Endodermal cell (in vitro differentiated cells): ENCODE results near the gene ARFGAP1. TPM values are rescaled to one million over a fixed set of nuclear protein-coding genes. Genes with fewer than 3 reads are reported as not detected.

Source experiments
- DNase-seq: peaks from one replicate; pipeline ENCODE4 v3.0.0-alpha.2; 2017
- H3K27ac ChIP-seq: 2 replicates; pipeline ENCODE4 v1.5.1; 2013; ENCODE audit warnings: mild to moderate bottlenecking, low read depth, low read length, moderate library complexity
- H3K27me3 ChIP-seq: 2 replicates; pipeline ENCODE4 v1.6.1; 2013; ENCODE audit warnings: mild to moderate bottlenecking, low read length, moderate library complexity; ENCODE audit not compliant: insufficient read depth, control insufficient read depth, poor library complexity, severe bottlenecking
- H3K36me3 ChIP-seq: 2 replicates; pipeline ENCODE4 v1.7.0; 2013; ENCODE audit warnings: mild to moderate bottlenecking, low read length, moderate library complexity; ENCODE audit not compliant: control insufficient read depth, insufficient read depth
- H3K4me1 ChIP-seq: one replicate; pipeline ENCODE4 v1.7.0; 2013; ENCODE audit warnings: low read length; ENCODE audit not compliant: control insufficient read depth, insufficient read depth
- H3K4me3 ChIP-seq: 2 replicates; pipeline ENCODE4 v1.5.1; 2013; ENCODE audit warnings: mild to moderate bottlenecking, low read length, moderate library complexity
- H3K9ac ChIP-seq: 2 replicates; pipeline ENCODE4 v1.6.1; 2013; ENCODE audit warnings: mild to moderate bottlenecking, low read length, moderate library complexity; ENCODE audit not compliant: poor library complexity, severe bottlenecking; ENCODE audit errors: extremely low read depth
- H3K9me3 ChIP-seq: 2 replicates; pipeline ENCODE4 v1.6.1; 2013; ENCODE audit warnings: mild to moderate bottlenecking, low read length, moderate library complexity; ENCODE audit not compliant: control insufficient read depth
- H3K27ac Mint-ChIP-seq: 2 replicates; pipeline ENCODE4 v1.8.0; 2020; ENCODE audit warnings: mixed read lengths
- H3K27me3 Mint-ChIP-seq: 2 replicates; pipeline ENCODE4 v1.8.0; 2021; ENCODE audit warnings: mild to moderate bottlenecking, mixed read lengths; ENCODE audit not compliant: insufficient read depth
- H3K36me3 Mint-ChIP-seq: 2 replicates; pipeline ENCODE4 v1.8.0; 2020; ENCODE audit warnings: low read depth, mixed read lengths
- H3K4me1 Mint-ChIP-seq: 2 replicates; pipeline ENCODE4 v1.8.0; 2020; ENCODE audit warnings: mixed read lengths
- H3K4me3 Mint-ChIP-seq: 2 replicates; pipeline ENCODE4 v1.8.0; 2020; ENCODE audit warnings: mild to moderate bottlenecking, moderate library complexity, mixed read lengths
- H3K9me3 Mint-ChIP-seq: 2 replicates; pipeline ENCODE4 v1.8.0; 2020; ENCODE audit warnings: mild to moderate bottlenecking, mixed read lengths
- CTCF ChIP-seq: fragments of 200-600 bp; sonication (generic); conservative IDR thresholded peaks from 2 replicates; pipeline ENCODE4 v1.5.0; 2021; ENCODE audit warnings: antibody characterized with exemption, mild to moderate bottlenecking
- WGBS, 2 experiments: methylation state at CpG; one replicate each; pipeline versions ENCODE4 v1.1.5 to v1.1.7; 2013; ENCODE audit warnings: missing lambda C conversion rate in 2 of 2, mixed read lengths in 1 of 2; ENCODE audit not compliant: insufficient coverage in 1 of 2, insufficient read length in 1 of 2; 5-methylcytosine and 5-hydroxymethylcytosine counted together
- total RNA-seq, 2 donors: library from RNA; stranded (reverse); fragmentation: NEBNext Ultra II Directional in 1 of 2; extraction: Animal tissue kit (Norgen Biotek cat#: 25700) in 1 of 2; gene quantifications; 2 replicates in 1 of 2; 3 replicates in 1 of 2; pipeline ENCODE4 v1.2.1, GENCODE V29; 2021

Gene ARFGAP1
- total RNA-seq, 2 donors from 2014 or later: 159 to 208 TPM

- TF ChIP-seq CTCF: no peak
- Mint-ChIP-seq H3K27ac (no peak overlapping the region), H3K4me1 (no peaks in the 10 kb centered on the region), H3K36me3 (no peaks in the 10 kb centered on the region), H3K27me3 (no peaks in the 10 kb centered on the region), H3K4me3 (no peak overlapping the region), H3K9me3 (no peaks in the 10 kb centered on the region)
- Histone ChIP-seq H3K9me3 (no peaks in the 10 kb centered on the region), H3K4me1 (no peaks in the 10 kb centered on the region), H3K4me3 (no peak overlapping the region), H3K27me3 (peaks cover 4% of the 10 kb centered on the region), H3K9ac (no peak overlapping the region), H3K27ac (no peak overlapping the region), H3K36me3 (no peaks in the 10 kb centered on the region)
- DNase-seq: no peak
- 88 to 93% methylated on average over 17 to 25 of the region's 25 CpGs for WGBS, 2 experiments
Observed at GRCh38 chr20:63319164-63320040, 46.8 kb downstream of the ARFGAP1 start.

GRCh38 chr20:63320041-63320511 lies 47.5 kb downstream of the ARFGAP1 start:
- WGBS, 2 experiments: 89 to 91% methylated on average over 19 to 23 of the region's 23 CpGs
- Mint-ChIP-seq H3K4me1 (no peaks in the 10 kb centered on the region), H3K4me3 (no peak overlapping the region), H3K36me3 (no peaks in the 10 kb centered on the region), H3K27me3 (no peaks in the 10 kb centered on the region), H3K9me3 (no peaks in the 10 kb centered on the region), H3K27ac (no peak overlapping the region)
- no peak for DNase-seq
- Histone ChIP-seq H3K4me1 (no peaks in the 10 kb centered on the region), H3K4me3 (no peak overlapping the region), H3K9ac (no peak overlapping the region), H3K27ac (no peak overlapping the region), H3K9me3 (no peaks in the 10 kb centered on the region), H3K36me3 (no peaks in the 10 kb centered on the region), H3K27me3 (peaks cover 7% of the 10 kb centered on the region)
- no peak for TF ChIP-seq CTCF

- H3K4me1 Mint-ChIP-seq: no peaks in the 10 kb centered on the region
- H3K27me3 Mint-ChIP-seq: no peaks in the 10 kb centered on the region
- no peaks in the 10 kb centered on the region for H3K9me3 Mint-ChIP-seq
- no peak for TF ChIP-seq CTCF
- no peak overlapping the region for H3K4me3 Mint-ChIP-seq
- Histone ChIP-seq H3K27ac (no peak overlapping the region), H3K9ac (no peak overlapping the region), H3K4me3 (no peak overlapping the region), H3K27me3 (peaks cover 7% of the 10 kb centered on the region), H3K36me3 (no peaks in the 10 kb centered on the region), H3K9me3 (no peaks in the 10 kb centered on the region), H3K4me1 (no peaks in the 10 kb centered on the region)
- H3K36me3 Mint-ChIP-seq: no peaks in the 10 kb centered on the region
- no peak for DNase-seq
- WGBS, 2 experiments: 88 to 92% methylated on average over 4 to 10 of the region's 10 CpGs
- H3K27ac Mint-ChIP-seq: no peak overlapping the region
Observed at GRCh38 chr20:63320616-63321147, 48.1 kb downstream of the ARFGAP1 start.
